Heart right ventricle (tissue), 16 donors: ENCODE results near the gene CT47A1. TPM values are rescaled to one million over a fixed set of nuclear protein-coding genes. Genes with fewer than 3 reads are reported as not detected.
"Not testable (repeated sequence)": the region's sequence is repeated elsewhere in the genome, so short reads cannot be mapped to it uniquely, and the experiment has no call there.

ENCODE experiments used
- ATAC-seq, 8 donors: fragments of 200-7000 bp; cut with Tn5 transposase; one replicate each; pipeline ENCODE4 v1.9.1; 2020; ENCODE audit warnings: mild to moderate bottlenecking in 8 of 8, moderate library complexity in 8 of 8, moderate number of reproducible peaks in 1 of 8
- DNase-seq, 2 donors: peaks; one replicate each; pipeline ENCODE4 v3.0.0-alpha.2; 2020
- H3K27ac ChIP-seq, 10 donors: fragments of 200-600 bp; sonication (generic) in 2 of 10; one replicate each; pipeline versions ENCODE4 v1.5.0 to v1.8.0; 2020 to 2022; ENCODE audit warnings: mild to moderate bottlenecking in 3 of 10
- H3K27me3 ChIP-seq, 7 donors: fragments of 200-600 bp; one replicate each; pipeline ENCODE4 v1.8.0; 2021 to 2022; ENCODE audit warnings: mild to moderate bottlenecking in 2 of 7
- H3K36me3 ChIP-seq, 9 donors: fragments of 200-600 bp; sonication (generic) in 1 of 9; one replicate each; pipeline versions ENCODE4 v1.5.0 to v1.8.0; 2020 to 2022; ENCODE audit warnings: mild to moderate bottlenecking in 2 of 9
- H3K4me1 ChIP-seq, 9 donors: fragments of 200-600 bp; sonication (generic) in 1 of 9; one replicate each; pipeline versions ENCODE4 v1.5.0 to v1.8.0; 2020 to 2022; ENCODE audit warnings: mild to moderate bottlenecking in 4 of 9
- H3K4me3 ChIP-seq, 10 donors: fragments of 200-600 bp; sonication (generic) in 2 of 10; one replicate each; pipeline versions ENCODE4 v1.5.0 to v1.8.0; 2020 to 2022; ENCODE audit warnings: mild to moderate bottlenecking in 7 of 10, moderate library complexity in 2 of 10
- H3K9me3 ChIP-seq, 11 donors: fragments of 200-600 bp in 10 of 11; sonication (generic) in 2 of 11; one replicate each; pipeline versions ENCODE4 v1.5.0 to v1.8.0; 2013 to 2022; ENCODE audit warnings: mild to moderate bottlenecking in 2 of 11, control low read depth in 1 of 11, moderate library complexity in 1 of 11
- CTCF ChIP-seq, 9 donors: fragments of 200-600 bp; sonication (generic) in 2 of 9; IDR thresholded peaks; one replicate each; pipeline versions ENCODE4 v1.5.0 to v1.8.0; 2021 to 2022; ENCODE audit warnings: antibody characterized with exemption in 9 of 9, mild to moderate bottlenecking in 5 of 9, moderate library complexity in 1 of 9
- WGBS, 2 donors: extraction: QIAGEN DNeasy Blood & Tissue Kit; methylation state at CpG; one replicate each; pipeline ENCODE4 v1.1.7; 2013; ENCODE audit warnings: inconsistent platforms in 1 of 2; 5-methylcytosine and 5-hydroxymethylcytosine counted together
- intact Hi-C, 10 donors: fragments of 100-400 bp; cut with DNase I; formaldehyde crosslinking; loops; one replicate each; pipeline versions ENCODE4 v1.11.1 to v1.14.2; 2022
- polyA plus RNA-seq, 2 donors: library from polyadenylated mRNA; stranded (reverse); fragments of 200-250 nt; gene quantifications; one replicate each; pipeline ENCODE4 v1.2.3, GENCODE V29; 2013
- total RNA-seq, 10 donors: library from RNA; stranded (reverse); fragmentation: NEBNext Ultra II Directional in 3 of 10; extraction: Animal tissue kit (Norgen Biotek cat#: 25700) in 3 of 10; gene quantifications; one replicate each; pipeline versions ENCODE4 v1.2.1 to v1.2.4, GENCODE V29; 2021 to 2023
- donor health status: Arrhythmogenic right ventricular cardiomyopathy.
- donor health status: ischemic (EF 13 %, LVEDD 7.1; RV severe dilation, severe dysfunction).
- donor health status: healthy with polysubstance abuse.
- donor health status: DM: no; HTN: yes; CAD: no.
- donor health status: DM: no; HTN: no; CAD: no.
- donor health status: ischemic (EF 25% LVEDD 6.9; RV normal size, moderate dysfunction).
- donor health status: ischemic (EF 25% LVEDD 5.7; RV mildly dilated, moderate dysfunction).
- donor health status: healthy.
- donor health status: DM: yes; HTN: yes; CAD: no.
- donor health status: Ischemic cardiomyopathy.
- donor health status: ischemic (EF 35%, LVEDD 5.7; RV mildly dilated, moderate dysfunction).
- donor health status: nonischemic (EF 11% LVEDD 7.7; RV severe dilation, severe dysfunction).
- donor health status: DM: yes; HTN: yes; CAD: no.
- donor health status: PGD.
- donor health status: ischemic (EF 29% LVEDD 5.4; RV normal size, mild dysfunction).
- donor health status: nonischemic (EF 23%, LVEDD 6.1; RV moderate dilation, normal function).

CT47A1 gene
- total and polyA plus RNA-seq, 12 donors, result not detected

GRCh38 chrX:121008920-121009319, 23.4 kb upstream of the CT47A1 start:
- DNase-seq, result no peak
- Histone ChIP-seq H3K27ac (no peak overlapping the region), H3K9me3 (peaks cover 0 to 6% (median 0%) of the 10 kb centered on the region in 11 donors), H3K27me3 (no peaks in the 10 kb centered on the region), H3K4me3 (no peak overlapping the region), H3K4me1 (peaks cover 0 to 20% (median 0%) of the 10 kb centered on the region in 9 donors), H3K36me3 (no peaks in the 10 kb centered on the region)
- TF ChIP-seq CTCF (IDR thresholded peaks at IDR 0.05), result no peak
- intact Hi-C loops, result no loop called here
- WGBS, 2 donors, result 75 to 76% methylated on average over 1 of the region's 1 CpG
- ATAC-seq, result peak in 2 of 8 donors; percentile 27 to 48

GRCh38 chrX:121000589-121000988, 15.0 kb upstream of the CT47A1 start:
- DNase-seq, result no peak
- Histone ChIP-seq H3K9me3 (no peaks in the 10 kb centered on the region), H3K4me3 (no peak overlapping the region), H3K36me3 (no peaks in the 10 kb centered on the region), H3K4me1 (no peaks in the 10 kb centered on the region), H3K27me3 (peaks cover 0 to 5% (median 0%) of the 10 kb centered on the region in 7 donors), H3K27ac (no peak overlapping the region)
- intact Hi-C loops, result no loop called here
- 63 to 67% methylated on average over 4 of the region's 4 CpGs for WGBS, 2 donors
- peak in 5 of 9 donors; percentile 9 to 30 (median 21) for TF ChIP-seq CTCF (IDR thresholded peaks at IDR 0.05)
- ATAC-seq, result no peak

- no peak for ATAC-seq
- 77 to 81% methylated on average over 3 of the region's 3 CpGs for WGBS, 2 donors
These were observed 13.9 kb upstream of the CT47A1 start for GRCh38 chrX:120999413-120999812.

GRCh38 chrX:120956500-120956899, 29.1 kb downstream of the CT47A1 start, which contains the start of gene CT47A7:
Gene CT47A7, minus strand, starts transcription at chrX:120956600. Its CDS starts 255 bp downstream, at chrX:120956345.
- H3K4me3 ChIP-seq, H3K36me3 ChIP-seq, H3K4me1 ChIP-seq, H3K27me3 ChIP-seq, H3K27ac ChIP-seq, ATAC-seq, DNase-seq, intact Hi-C loops, H3K9me3 ChIP-seq: not testable (repeated sequence)
- no CpG with 5 or more reads among the region's 7 CpGs for WGBS, 2 donors

More at GRCh38 chrX:120999413-120999812, 13.9 kb upstream of the CT47A1 start:
- Histone ChIP-seq H3K4me3 (no peak overlapping the region), H3K27ac (peak overlapping the region in 1 of 10 donors; percentile 28), H3K9me3 (no peaks in the 10 kb centered on the region), H3K4me1 (no peaks in the 10 kb centered on the region), H3K36me3 (no peaks in the 10 kb centered on the region), H3K27me3 (peaks cover 0 to 5% (median 0%) of the 10 kb centered on the region in 7 donors)
- intact Hi-C loops, result no loop called here
- no peak for TF ChIP-seq CTCF (IDR thresholded peaks at IDR 0.05)
- DNase-seq, result no peak

Other genes starting within 250 kb of the CT47A1 start
- gene CT47B1, start 109.9 kb downstream of the CT47A1 start, total RNA-seq, result not detected
- gene CT47B1, start 109.9 kb downstream of the CT47A1 start, polyA plus RNA-seq, result not detected
- not detected for gene CT47A11, start 48.6 kb downstream of the CT47A1 start, total RNA-seq
- not detected for gene CT47A11, start 48.6 kb downstream of the CT47A1 start, polyA plus RNA-seq
- not detected for gene CT47A10, start 43.7 kb downstream of the CT47A1 start, total RNA-seq
- not detected for gene CT47A10, start 43.7 kb downstream of the CT47A1 start, polyA plus RNA-seq
- not detected for gene CT47A9, start 38.9 kb downstream of the CT47A1 start, total RNA-seq
- gene CT47A9, start 38.9 kb downstream of the CT47A1 start, polyA plus RNA-seq, result not detected
- not detected for gene CT47A8, start 34.0 kb downstream of the CT47A1 start, total RNA-seq
- gene CT47A8, start 34.0 kb downstream of the CT47A1 start, polyA plus RNA-seq, result not detected
- not detected for gene CT47A7, start 29.2 kb downstream of the CT47A1 start, total RNA-seq
- gene CT47A7, start 29.2 kb downstream of the CT47A1 start, polyA plus RNA-seq, result not detected
- gene CT47A6, start 24.3 kb downstream of the CT47A1 start, total RNA-seq, result not detected
- gene CT47A6, start 24.3 kb downstream of the CT47A1 start, polyA plus RNA-seq, result not detected
- gene CT47A5, start 19.4 kb downstream of the CT47A1 start, total RNA-seq, result not detected
- not detected for gene CT47A5, start 19.4 kb downstream of the CT47A1 start, polyA plus RNA-seq
- not detected for gene CT47A4, start 14.6 kb downstream of the CT47A1 start, total RNA-seq
- not detected for gene CT47A4, start 14.6 kb downstream of the CT47A1 start, polyA plus RNA-seq
- not detected for gene CT47A3, start 9.7 kb downstream of the CT47A1 start, total RNA-seq
- gene CT47A3, start 9.7 kb downstream of the CT47A1 start, polyA plus RNA-seq, result not detected
- not detected for gene CT47A2, start 4.8 kb downstream of the CT47A1 start, total RNA-seq
- gene CT47A2, start 4.8 kb downstream of the CT47A1 start, polyA plus RNA-seq, result not detected
- 1 to 10 TPM in 5 of 10 donors, under 1 TPM in 5; 0.72 to 1.7 (median 0.97) TPM for gene GLUD2, start 61.9 kb upstream of the CT47A1 start, total RNA-seq
- gene GLUD2, start 61.9 kb upstream of the CT47A1 start, polyA plus RNA-seq, result under 1 TPM; 0.62 to 0.73 TPM